Ovary (tissue), 3 donors: ENCODE results near the gene AP3S2.

Source experiments
- POLR2A ChIP-seq: fragments of 450-650 bp; IDR thresholded peaks from one replicate; pipeline ENCODE4 v1.6.1; 2017; ENCODE audit warnings: antibody characterized with exemption, mild to moderate bottlenecking, moderate library complexity
- TF ChIP-seq, protein P1 (sequence below), 3 donors: fragments of 450-650 bp in 2 of 3; fragments of 200-600 bp in 1 of 3; IDR thresholded peaks; one replicate each; pipeline versions ENCODE4 v1.5.1 to v1.8.0; 2016 to 2022; ENCODE audit warnings: antibody characterized with exemption in 3 of 3, mild to moderate bottlenecking in 1 of 3
- donor health status: DM: no; HTN: no; CAD: no.

DNA sequence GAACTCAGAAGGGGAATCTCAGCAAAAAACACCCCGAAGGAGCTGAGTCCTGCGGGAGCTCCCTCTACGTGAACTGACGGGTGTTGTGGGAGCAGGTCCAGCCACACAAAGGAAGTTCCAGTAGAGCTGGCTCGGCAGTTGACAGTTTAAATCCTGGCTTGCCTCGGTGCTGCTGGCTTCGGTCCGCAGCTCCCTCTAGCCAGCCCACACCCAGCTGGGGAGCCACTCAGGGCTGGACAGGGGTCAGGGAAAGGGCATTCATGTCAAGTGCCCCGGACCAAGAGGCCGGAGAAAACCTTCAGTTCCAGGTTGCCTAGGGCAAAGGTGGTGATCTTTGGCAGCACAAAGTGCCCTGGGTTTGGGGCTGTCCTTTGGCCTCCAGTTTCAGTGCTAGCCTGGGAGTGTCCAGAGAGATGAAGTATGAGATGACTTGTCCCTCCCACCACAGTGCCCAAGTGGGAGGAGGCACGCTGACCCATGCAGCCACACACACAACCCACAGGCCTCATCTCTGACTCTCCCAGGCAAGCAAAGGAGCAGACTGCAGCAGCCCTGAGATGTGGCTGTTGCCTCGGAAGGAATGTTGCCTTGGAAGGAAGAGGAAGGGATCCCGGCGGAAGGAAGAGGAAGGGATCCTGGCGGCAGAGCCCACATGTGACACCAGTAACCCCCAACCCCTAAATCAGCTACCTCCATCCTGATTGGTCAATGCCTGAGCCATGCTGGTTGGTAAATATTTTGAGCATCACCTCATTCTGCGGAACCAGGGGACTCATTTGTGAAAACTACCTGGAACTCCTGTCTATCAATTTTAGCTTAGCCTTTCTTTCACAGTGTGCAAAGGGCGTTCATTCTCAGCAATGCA lies 65.3 kb downstream of the AP3S2 start:
- TF ChIP-seq, protein P1, sequence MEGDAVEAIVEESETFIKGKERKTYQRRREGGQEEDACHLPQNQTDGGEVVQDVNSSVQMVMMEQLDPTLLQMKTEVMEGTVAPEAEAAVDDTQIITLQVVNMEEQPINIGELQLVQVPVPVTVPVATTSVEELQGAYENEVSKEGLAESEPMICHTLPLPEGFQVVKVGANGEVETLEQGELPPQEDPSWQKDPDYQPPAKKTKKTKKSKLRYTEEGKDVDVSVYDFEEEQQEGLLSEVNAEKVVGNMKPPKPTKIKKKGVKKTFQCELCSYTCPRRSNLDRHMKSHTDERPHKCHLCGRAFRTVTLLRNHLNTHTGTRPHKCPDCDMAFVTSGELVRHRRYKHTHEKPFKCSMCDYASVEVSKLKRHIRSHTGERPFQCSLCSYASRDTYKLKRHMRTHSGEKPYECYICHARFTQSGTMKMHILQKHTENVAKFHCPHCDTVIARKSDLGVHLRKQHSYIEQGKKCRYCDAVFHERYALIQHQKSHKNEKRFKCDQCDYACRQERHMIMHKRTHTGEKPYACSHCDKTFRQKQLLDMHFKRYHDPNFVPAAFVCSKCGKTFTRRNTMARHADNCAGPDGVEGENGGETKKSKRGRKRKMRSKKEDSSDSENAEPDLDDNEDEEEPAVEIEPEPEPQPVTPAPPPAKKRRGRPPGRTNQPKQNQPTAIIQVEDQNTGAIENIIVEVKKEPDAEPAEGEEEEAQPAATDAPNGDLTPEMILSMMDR (IDR thresholded peaks at IDR 0.05) = no peak
- no peak for TF ChIP-seq POLR2A
